Measurements from ENCODE around the gene ACTR1A.
"Not testable (repeated sequence)": the region's sequence is repeated elsewhere in the genome, so short reads cannot be mapped to it uniquely, and the experiment has no call there.

DNA sequence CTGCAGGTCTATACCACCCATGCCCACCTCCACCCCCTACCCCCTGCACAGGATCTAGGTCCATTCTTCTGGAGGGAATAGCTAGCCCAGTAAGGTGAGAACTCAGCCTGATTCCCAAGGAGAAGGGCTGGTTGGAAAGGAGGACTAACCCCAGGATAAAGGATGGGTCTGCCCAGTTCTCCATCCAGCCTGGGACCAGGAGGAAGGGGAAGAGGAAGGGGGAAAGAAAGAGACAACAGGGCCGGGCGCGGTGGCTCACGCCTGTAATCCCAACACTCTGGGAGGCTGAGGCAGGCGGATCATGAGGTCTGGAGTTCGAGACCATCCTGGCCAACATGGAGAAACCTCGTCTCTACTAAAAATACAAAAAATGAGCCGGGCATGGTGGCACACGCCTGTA lies 32.5 kb upstream of the ACTR1A start:
- TF ChIP-seq, protein P1, sequence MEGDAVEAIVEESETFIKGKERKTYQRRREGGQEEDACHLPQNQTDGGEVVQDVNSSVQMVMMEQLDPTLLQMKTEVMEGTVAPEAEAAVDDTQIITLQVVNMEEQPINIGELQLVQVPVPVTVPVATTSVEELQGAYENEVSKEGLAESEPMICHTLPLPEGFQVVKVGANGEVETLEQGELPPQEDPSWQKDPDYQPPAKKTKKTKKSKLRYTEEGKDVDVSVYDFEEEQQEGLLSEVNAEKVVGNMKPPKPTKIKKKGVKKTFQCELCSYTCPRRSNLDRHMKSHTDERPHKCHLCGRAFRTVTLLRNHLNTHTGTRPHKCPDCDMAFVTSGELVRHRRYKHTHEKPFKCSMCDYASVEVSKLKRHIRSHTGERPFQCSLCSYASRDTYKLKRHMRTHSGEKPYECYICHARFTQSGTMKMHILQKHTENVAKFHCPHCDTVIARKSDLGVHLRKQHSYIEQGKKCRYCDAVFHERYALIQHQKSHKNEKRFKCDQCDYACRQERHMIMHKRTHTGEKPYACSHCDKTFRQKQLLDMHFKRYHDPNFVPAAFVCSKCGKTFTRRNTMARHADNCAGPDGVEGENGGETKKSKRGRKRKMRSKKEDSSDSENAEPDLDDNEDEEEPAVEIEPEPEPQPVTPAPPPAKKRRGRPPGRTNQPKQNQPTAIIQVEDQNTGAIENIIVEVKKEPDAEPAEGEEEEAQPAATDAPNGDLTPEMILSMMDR (IDR thresholded peaks at IDR 0.05; ENCODE audit: insufficient read depth, low read length) = not testable (repeated sequence)
- TF ChIP-seq, protein P2, sequence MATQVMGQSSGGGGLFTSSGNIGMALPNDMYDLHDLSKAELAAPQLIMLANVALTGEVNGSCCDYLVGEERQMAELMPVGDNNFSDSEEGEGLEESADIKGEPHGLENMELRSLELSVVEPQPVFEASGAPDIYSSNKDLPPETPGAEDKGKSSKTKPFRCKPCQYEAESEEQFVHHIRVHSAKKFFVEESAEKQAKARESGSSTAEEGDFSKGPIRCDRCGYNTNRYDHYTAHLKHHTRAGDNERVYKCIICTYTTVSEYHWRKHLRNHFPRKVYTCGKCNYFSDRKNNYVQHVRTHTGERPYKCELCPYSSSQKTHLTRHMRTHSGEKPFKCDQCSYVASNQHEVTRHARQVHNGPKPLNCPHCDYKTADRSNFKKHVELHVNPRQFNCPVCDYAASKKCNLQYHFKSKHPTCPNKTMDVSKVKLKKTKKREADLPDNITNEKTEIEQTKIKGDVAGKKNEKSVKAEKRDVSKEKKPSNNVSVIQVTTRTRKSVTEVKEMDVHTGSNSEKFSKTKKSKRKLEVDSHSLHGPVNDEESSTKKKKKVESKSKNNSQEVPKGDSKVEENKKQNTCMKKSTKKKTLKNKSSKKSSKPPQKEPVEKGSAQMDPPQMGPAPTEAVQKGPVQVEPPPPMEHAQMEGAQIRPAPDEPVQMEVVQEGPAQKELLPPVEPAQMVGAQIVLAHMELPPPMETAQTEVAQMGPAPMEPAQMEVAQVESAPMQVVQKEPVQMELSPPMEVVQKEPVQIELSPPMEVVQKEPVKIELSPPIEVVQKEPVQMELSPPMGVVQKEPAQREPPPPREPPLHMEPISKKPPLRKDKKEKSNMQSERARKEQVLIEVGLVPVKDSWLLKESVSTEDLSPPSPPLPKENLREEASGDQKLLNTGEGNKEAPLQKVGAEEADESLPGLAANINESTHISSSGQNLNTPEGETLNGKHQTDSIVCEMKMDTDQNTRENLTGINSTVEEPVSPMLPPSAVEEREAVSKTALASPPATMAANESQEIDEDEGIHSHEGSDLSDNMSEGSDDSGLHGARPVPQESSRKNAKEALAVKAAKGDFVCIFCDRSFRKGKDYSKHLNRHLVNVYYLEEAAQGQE (IDR thresholded peaks at IDR 0.05; ENCODE audit: insufficient replicate concordance, low read depth) = not testable (repeated sequence)
- TF ChIP-seq POLR2AphosphoS5 (IDR thresholded peaks at IDR 0.05; ENCODE audit: low read depth); GABPA (IDR thresholded peaks at IDR 0.05; ENCODE audit: low read depth); SPI1 (IDR thresholded peaks at IDR 0.05; ENCODE audit: borderline replicate concordance, low read depth): not testable (repeated sequence)
